Measurements from ENCODE around the gene PCARE.
A peak's percentile ranks its signal among the peaks of the same experiment; 100 is the strongest.

PCARE gene

DNA sequence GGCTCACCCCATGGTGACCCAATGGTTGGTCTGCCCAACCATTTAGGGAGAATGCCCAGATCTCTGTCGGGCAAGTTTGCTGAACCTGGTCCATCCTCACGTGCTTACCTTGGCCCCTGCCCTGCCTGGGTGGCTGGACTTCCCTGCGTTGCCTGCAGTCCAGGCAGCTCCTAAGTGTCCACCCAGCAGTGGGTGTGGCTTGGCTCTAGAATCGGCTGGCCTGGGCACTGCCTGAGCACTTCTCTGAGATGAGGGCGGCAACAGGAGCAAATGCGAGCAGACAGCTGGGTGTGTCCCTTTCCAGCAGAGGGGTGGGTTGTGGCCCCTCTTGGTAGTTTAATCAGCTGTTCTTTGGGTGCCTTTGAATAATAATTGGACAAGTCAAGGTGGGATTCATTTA is 11.3 kb downstream of the PCARE start:
- peak; percentile 38 for DNase-seq (ENCODE audit: low spot score)

DNA sequence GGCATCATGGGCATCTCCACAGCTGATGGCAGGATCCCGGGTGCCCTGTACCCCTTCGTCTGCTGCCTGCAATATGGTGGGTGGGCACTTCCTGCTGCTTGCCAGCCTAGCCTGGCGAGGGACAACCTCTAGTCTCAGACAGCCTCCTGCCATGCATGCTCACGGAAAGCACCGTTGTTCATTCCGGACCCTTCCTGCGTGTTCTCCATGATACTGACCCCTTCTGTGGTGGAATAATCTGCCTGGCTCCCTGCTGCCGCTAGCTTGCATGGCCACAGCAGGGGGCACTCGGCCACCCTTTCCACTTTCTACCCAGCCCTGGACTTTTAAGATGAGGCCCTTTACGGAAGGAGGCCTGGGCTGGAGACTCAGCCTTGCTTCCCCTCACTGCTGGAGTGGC is 12.0 kb downstream of the PCARE start:
- no peak for DNase-seq (ENCODE audit: low spot score)

DNA sequence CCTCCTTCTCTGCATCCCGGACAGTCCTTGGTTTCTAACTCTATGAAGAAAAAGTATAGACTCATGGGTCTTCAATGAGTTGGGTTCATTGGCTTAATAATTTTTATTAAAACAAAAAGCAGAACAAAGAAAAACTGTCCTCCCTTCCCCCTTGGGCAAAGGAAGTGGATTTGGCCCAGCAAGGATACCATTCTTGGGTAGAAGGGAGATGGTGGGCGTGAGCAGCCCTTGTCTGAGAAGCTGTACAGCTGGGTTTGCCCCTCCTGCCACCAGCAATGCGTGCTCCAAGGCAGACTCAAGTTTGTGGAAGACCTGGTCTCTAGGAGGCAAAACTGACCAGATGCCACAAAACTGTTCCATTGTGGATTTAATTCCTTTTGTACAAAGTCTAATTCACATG is 12.7 kb downstream of the PCARE start:
- no peak for DNase-seq (ENCODE audit: low spot score)

- DNase-seq (ENCODE audit: low spot score): no peak
Measured at GRCh38 chr2:29061176-29061575, 13.1 kb downstream of the PCARE start.

DNA sequence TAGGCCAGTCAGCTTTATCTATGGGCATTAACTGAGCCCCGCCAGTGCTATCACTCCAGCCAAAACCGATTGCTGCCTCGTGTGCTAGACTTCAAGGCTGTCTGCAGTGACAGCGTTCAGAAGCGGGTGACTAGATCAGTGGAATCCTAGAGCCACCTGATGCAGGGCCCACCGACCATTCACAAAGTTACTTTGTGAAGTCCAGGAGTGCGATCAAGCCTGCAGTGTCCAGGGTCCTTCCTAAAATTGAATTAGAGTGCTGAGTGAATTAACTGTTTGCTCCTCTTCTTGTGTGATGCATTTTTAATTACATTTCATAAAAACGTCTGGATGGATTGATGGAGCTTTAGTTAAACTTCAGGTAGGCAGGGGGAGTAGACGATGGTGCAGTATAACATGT is 13.9 kb downstream of the PCARE start:
- no peak for DNase-seq (ENCODE audit: low spot score)

GRCh38 chr2:29059624-29060023 is 14.7 kb downstream of the PCARE start:
- DNase-seq (ENCODE audit: low spot score): no peak

- DNase-seq (ENCODE audit: low spot score): no peak
Measured at GRCh38 chr2:29057006-29057405, 17.3 kb downstream of the PCARE start.

- no peak for DNase-seq (ENCODE audit: low spot score)
Measured at GRCh38 chr2:29056452-29056851, 17.9 kb downstream of the PCARE start.

GRCh38 chr2:29055601-29056000 is 18.7 kb downstream of the PCARE start:
- DNase-seq (ENCODE audit: low spot score): no peak

- no peak for DNase-seq (ENCODE audit: low spot score)
Measured at GRCh38 chr2:29054430-29054829, 19.9 kb downstream of the PCARE start.

GRCh38 chr2:29053670-29054400 is 20.5 kb downstream of the PCARE start:
- DNase-seq (ENCODE audit: low spot score): no peak

- no peak for DNase-seq (ENCODE audit: low spot score)
Measured at GRCh38 chr2:29053223-29053622, 21.1 kb downstream of the PCARE start.

- no peak for DNase-seq (ENCODE audit: low spot score)
Measured at GRCh38 chr2:29052807-29053206, 21.5 kb downstream of the PCARE start.

- no peak for DNase-seq (ENCODE audit: low spot score)
Measured at GRCh38 chr2:29051730-29052129, 22.6 kb downstream of the PCARE start.

DNA sequence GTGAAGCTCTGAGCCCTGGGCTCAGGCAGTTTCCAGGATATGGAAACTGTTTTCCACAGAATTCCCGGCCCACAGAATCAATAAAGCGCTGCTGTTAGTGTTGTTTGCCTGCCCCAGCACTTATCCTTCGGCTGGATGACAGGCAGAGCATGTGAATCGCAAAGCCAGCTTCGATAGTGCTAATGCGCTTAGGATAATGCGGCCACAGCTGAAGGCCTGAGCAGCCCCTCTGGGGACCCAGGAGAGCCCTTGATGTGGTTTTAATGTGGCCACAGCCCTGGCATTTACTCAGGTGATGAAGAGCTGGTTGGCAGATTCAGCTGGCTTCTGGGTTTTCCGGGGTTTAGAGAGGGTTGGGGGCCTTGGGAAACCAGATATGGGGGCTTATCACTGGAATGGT is 23.7 kb downstream of the PCARE start:
- DNase-seq (ENCODE audit: low spot score): no peak

DNA sequence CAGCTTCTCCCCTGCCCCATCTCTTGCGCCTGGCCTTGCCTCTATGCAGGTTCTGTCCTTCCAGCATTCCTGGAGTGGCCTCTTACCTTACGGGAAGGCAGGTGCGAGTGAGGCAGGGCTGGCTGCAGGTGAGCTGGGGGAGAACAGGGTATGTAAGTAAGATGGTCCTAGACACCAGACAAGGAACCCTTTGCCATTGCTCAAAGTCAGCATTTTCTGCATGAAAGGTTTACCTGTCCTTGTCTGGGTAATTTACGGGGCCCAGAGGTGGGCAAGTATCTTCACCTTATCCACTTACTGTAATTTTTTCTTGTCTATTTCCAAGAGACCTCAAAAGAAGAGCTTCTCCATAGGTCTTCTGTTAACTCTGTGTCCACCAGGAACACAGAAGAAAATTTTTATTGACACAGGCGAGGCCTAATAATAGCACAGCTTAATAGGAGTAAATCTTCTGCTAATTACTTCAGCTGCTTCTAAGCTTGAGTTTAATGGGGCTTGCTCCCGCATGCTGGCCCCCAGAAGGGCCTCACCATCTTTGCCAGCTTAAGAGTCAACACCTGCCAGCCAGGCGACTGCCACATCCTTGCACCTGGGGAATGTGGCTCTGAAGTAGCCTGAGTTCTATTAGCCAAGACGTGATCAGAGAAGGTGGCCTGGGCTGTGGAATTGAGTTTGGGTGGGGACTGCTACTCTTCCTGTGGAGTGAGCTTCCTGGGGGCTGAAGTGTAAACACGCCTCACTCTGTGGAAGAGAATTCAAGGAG is 27.1 kb downstream of the PCARE start:
- DNase-seq (ENCODE audit: low spot score): no peak

- no peak for DNase-seq (ENCODE audit: low spot score)
Measured at GRCh38 chr2:29046321-29046720, 28.0 kb downstream of the PCARE start.

GRCh38 chr2:29044459-29044858 is 29.9 kb downstream of the PCARE start:
- DNase-seq (ENCODE audit: low spot score): no peak

DNA sequence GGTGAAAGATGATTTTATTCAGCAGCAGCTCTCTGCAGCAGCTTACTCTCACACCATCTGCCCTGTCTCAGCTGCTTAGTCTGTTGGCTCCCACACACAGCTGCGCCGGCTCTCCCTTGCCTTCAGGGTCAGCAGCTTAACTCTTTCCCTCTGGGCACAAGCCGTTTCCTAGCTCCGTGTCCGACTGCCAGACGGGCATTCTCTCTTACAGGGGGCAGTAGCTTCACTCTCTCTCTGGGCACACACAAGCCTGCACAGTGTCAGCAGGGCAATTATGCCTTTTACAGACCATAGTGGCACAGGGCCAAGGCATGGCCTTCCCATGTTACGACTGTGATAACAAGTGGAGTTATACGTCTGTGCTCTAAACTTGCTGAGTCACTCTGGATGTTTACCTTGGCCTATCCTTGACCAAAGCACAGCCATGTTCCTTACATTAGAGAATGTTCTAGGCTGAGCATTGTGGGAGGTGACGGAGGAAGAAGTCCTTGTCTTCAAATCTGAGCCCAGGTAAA is 31.7 kb downstream of the PCARE start:
- DNase-seq (ENCODE audit: low spot score): no peak

DNA sequence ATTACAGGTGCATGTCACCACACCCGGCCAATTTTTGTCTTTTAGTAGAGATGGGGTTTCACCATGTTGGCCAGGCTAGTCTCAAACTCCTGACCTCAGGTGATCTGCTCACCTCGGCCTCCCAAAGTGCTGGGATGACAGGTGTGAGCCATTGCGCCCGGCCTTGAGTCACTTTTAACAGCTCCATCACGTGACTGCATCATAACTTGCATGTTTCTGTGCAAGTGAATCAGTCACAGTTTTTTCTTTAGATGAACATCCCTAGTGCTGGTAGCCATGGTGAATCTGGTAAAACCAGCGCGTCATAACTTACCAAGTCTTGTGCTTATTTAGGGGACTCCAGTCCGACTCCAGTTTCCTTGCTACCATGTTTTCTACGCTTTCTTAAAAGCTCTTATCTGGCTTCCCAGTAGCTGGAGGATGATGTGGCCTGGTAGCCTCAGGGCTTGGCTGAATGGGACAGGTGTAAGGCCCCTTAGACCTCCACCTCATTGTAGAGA is 33.1 kb downstream of the PCARE start:
- DNase-seq (ENCODE audit: low spot score): no peak

- DNase-seq (ENCODE audit: low spot score): no peak
Measured at GRCh38 chr2:29040552-29040951, 33.8 kb downstream of the PCARE start.

DNA sequence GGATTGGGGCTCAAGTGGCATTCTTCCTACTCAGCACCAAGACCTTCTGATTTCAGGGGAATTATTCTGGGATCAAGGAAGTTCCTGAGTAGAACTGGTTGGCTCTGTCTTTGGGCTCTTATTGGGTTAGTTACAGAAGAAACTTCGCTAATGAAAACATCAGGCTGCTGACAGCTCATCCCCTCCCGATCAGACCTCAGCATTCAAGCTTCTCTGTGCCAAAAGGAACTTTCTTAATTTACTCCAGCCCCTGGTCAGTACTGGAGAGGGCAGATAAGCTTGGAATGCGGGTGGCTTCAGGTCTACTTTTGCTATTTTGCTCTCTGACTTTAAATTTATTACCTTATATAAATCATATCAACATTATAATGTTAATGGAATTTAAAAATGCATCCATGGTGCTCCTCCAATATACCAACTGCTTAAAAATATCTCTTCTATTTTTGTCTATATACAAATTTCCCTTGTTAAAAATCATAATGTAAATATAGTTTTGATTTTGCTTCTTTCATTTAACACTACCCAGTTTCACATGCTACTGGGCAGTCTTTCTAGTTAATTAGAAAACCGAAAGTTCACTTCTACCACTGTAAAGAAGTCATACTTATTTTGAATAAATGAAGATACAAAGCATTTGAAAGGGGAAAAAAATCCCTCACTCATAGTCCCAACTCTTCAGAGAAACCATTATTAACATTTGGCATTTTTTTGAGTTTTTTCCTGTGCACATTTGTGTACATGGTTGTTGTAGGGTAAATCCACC is 34.4 kb downstream of the PCARE start:
- DNase-seq (ENCODE audit: low spot score): no peak

All from AG08396 (cell line).